Measurements from ENCODE around the gene CACNA1I.

Gene CACNA1I

DNA sequence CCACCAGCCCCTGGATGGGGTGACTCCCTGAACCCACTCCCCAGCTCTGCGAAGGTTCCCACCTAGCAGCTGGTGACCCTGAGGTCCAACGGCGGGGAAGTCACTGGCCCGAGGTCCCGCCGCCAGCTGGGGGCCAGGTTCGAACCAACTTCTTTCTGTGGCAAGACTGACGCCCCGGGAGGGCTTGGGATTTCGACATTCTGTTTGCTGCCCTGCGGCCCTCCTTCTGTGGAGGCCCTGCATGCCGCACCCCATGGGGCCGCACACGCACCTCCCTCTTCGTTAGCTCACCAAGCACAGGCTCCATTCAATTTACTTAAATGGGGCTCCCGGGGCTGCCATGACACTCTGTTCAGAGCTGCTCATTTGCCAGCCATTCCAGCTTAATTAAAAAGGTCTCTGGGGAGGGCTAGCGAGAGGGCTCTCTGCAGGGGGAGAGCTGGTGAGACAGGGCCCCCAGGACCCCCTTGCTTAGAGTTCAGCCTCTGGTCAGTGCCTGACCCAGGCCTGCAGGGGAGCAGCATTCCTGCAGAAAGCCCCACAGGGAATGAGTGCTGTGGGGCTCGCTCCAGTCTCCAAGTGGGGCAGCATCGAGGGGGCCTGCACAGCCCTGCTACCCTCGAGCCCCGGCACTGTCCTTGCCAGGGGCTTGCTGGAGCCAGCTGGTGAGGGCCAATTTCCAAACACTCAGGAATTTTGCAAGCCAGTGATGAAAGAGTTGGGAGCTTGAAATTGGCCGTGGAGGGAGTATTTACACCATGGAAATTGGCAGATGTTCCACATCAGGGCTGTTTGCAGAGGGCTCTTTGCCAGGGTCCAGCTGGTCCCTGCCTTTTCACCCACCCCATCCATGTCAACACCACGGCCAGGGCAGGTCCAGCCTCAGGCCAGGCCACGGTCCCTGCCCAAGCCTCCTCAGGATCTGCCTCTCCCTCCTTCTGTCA, 80.8 kb downstream of the CACNA1I start:
- DNase-seq (ENCODE audit: low spot score): no peak

GRCh38 chr22:39652990-39653786, 82.6 kb downstream of the CACNA1I start:
- DNase-seq (ENCODE audit: low spot score): no peak

DNA sequence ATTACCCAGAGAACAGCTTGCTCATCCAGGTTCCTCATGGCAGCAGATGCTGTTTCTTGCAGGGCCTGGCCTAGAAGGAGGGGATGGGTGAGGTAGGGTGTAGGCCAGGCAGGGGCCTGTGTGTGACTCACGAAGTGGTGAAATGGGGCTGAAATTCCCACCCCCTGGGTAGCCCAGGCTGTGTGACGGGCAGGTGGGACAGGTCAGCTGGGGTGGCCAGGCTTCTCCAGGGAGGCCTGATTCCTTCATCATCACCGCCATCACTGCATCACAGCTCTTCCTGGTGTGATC, 83.2 kb downstream of the CACNA1I start:
- DNase-seq (ENCODE audit: low spot score): no peak

GRCh38 chr22:39654131-39654926, 83.8 kb downstream of the CACNA1I start:
- DNase-seq (ENCODE audit: low spot score): no peak

- no peak for DNase-seq (ENCODE audit: low spot score)
These were observed 84.5 kb downstream of the CACNA1I start for GRCh38 chr22:39655004-39655579.

- no peak for DNase-seq (ENCODE audit: low spot score)
These were observed 85.3 kb downstream of the CACNA1I start for GRCh38 chr22:39655831-39656230.

GRCh38 chr22:39656495-39657490, 86.2 kb downstream of the CACNA1I start:
- no peak for DNase-seq (ENCODE audit: low spot score)

- DNase-seq (ENCODE audit: low spot score): no peak
These were observed 87.8 kb downstream of the CACNA1I start for GRCh38 chr22:39658367-39658766.

DNA sequence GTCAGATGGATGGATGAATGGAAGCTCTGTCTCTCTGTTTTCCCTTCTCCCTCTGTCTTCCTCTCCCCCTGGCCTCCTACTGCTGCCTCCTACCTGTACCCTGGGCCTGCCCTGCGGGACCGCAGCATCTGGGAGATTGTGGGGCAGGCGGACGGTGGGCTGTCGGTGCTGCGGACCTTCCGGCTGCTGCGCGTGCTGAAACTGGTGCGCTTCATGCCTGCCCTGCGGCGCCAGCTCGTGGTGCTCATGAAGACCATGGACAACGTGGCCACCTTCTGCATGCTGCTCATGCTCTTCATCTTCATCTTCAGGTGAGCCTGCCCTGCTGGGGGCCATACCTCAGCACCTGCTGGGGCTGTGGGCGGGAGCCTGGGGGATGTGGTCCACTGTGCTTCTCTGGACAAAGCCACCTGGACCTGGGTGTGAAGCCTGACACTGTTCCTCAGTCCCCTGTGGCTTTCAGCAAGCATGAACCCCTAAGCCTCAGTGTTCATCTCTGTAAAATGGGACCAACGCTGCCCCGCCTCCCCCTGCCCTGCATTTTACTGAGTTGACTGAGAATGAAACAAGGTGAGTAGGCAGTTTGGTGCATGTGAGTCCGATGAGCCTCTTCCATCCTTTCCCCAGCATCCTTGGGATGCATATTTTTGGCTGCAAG, 88.4 kb downstream of the CACNA1I start:
- no peak for DNase-seq (ENCODE audit: low spot score)

DNA sequence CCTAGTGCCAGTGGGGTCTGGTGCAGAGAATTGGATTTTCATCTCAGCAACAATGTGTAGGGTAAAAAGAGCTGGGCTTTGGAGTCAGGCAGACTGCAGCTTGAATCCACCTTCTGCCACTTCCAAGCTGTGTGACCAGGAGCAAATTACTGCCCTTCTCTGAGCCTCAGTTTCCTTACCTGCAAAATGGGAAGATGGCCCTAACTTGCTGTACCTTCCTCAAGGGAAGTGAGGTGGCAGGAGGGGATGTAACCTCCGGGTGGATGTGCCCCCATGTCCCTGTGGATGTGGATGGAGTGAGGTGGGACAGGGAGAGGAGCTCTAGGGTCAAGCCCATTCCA, 90.9 kb downstream of the CACNA1I start:
- DNase-seq (ENCODE audit: low spot score): no peak

- no peak for DNase-seq (ENCODE audit: low spot score)
These were observed 91.5 kb downstream of the CACNA1I start for GRCh38 chr22:39661842-39662685.

GRCh38 chr22:39662686-39663052, 92.1 kb downstream of the CACNA1I start:
- DNase-seq (ENCODE audit: low spot score): no peak

DNA sequence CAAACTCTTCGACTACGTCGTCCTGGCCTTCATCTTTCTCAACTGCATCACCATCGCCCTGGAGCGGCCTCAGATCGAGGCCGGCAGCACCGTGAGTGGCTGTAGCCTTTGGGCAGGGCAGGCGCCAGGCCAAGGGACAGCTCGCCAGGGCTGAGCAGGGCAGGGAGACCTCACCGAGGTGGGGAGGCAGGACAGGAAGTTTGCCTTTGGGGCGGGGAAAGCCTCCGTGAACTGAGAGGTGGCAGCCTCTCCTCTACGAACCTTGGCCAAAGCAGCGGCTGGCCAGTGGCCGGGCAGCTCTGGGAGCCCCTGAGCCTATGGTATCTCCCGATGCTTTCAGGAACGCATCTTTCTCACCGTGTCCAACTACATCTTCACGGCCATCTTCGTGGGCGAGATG, 93.2 kb downstream of the CACNA1I start:
- DNase-seq (ENCODE audit: low spot score): no peak

- DNase-seq (ENCODE audit: low spot score): no peak
These were observed 94.1 kb downstream of the CACNA1I start for GRCh38 chr22:39664485-39665200.

DNA sequence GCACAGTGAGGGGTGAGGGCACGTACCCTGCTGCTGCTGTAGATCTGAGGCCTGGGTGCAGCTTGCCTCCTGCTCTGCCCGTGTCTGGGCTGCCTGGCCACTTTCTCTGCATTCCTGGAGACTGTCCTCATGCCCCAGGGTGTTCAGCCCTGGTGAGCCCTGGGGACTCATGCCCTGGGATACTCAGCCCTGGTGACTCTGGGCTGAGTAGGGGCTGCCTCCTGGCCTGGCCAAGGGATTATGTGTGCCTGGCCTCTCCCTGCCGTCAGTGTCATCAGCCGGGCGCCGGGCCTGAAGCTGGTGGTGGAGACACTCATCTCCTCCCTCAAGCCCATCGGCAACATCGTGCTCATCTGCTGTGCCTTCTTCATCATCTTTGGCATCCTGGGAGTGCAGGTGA, 94.7 kb downstream of the CACNA1I start:
- peak; percentile 3 for DNase-seq (ENCODE audit: low spot score)

- DNase-seq (ENCODE audit: low spot score): no peak
These were observed 95.3 kb downstream of the CACNA1I start for GRCh38 chr22:39665661-39666431.

DNA sequence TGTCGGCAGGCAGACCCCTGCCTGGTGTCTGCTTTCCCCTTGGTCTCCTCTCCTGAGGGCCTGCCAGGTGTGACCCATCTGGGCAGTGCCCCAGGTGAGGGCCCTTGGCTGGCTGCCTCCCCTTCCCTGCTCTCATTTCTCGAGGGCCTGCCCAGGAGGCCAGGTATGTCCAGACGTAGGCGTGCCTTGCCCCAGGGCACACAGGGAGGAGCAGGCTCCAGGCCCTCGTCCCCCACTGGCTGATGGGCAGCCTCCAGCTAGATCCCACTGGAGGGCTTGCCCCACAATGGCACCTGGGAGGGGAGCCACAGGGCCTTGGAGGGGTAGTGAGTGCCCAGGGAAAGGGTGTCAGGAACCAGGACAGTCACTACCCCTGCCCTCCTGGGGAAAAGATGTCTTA, 95.9 kb downstream of the CACNA1I start:
- no peak for DNase-seq (ENCODE audit: low spot score)

DNA sequence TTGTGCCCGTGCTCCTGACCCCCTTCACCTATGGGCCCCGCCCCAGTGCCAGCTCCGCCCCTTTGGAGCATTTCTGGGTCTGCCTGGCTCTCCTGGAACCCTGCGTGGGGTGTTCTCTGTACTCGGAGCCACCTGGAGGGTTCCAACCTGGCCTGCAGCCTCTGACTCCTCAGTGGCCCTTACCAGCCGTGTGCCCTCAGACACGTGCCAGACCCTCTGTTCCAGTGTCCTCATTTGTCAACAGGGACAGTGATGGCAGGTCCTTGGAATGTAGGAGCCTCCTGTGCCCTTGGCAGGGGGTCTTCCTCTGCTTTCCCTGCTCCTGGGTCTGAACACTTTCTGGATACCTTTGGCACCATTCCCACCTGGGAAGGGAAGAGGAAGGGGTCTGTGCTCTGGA, 96.4 kb downstream of the CACNA1I start:
- DNase-seq (ENCODE audit: low spot score): no peak
